NCI-H345 treated with DMSO at 0.1 percent for 48 hours (cell line): Measurements from ENCODE around the gene CCDC183.
A peak's percentile ranks its signal among the peaks of the same experiment; 100 is the strongest.

Experiments used
- DNase-seq: peaks from one replicate; lab custom pipeline; 2025; ENCODE audit not compliant: unreplicated experiment; lab: John Stamatoyannopoulos, UW

Gene CCDC183

GRCh38 chr9:136847826-136848392 is 51.8 kb downstream of the CCDC183 start:
- DNase-seq, result peak; percentile 50

DNA sequence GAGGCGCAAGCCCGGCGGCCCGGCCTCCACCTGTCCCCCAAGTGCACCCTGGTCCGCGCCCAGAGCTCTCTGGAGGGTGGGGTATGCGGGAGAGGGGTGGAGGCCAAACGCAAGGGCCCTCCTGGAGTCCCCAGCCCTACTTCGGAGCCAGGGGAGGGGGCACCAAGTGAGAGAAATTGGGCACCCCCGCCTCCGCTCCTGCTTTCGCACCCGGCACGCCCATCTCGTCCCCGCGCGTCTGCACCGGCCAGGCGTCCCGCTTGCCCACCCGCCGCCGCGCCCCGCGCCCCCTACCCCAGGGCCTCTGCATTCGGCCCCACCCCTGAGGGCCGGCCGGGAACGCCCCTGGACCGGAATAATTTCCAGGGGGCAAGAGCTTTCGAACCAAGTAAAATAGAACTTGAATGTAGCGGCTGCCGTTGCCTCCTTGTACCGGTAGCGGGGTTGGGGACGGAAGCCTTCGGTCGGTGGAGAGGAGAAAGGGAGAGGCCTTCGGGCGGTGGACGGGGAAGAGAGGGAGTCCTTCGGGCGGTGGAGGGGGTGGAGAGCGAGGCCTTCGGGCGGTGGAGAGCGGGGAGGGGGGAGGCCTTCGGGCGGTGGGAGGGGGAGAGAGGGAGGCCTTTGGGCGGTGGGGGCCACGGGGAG is 52.4 kb downstream of the CCDC183 start:
- peak; percentile 65 for DNase-seq

GRCh38 chr9:136849038-136849959 is 53.2 kb downstream of the CCDC183 start, which contains the start of gene PHPT1:
PHPT1 (plus strand) TSS chr9:136849409; CDS start chr9:136849431, 22 bp downstream.
- DNase-seq, result peak; percentile 97

DNA sequence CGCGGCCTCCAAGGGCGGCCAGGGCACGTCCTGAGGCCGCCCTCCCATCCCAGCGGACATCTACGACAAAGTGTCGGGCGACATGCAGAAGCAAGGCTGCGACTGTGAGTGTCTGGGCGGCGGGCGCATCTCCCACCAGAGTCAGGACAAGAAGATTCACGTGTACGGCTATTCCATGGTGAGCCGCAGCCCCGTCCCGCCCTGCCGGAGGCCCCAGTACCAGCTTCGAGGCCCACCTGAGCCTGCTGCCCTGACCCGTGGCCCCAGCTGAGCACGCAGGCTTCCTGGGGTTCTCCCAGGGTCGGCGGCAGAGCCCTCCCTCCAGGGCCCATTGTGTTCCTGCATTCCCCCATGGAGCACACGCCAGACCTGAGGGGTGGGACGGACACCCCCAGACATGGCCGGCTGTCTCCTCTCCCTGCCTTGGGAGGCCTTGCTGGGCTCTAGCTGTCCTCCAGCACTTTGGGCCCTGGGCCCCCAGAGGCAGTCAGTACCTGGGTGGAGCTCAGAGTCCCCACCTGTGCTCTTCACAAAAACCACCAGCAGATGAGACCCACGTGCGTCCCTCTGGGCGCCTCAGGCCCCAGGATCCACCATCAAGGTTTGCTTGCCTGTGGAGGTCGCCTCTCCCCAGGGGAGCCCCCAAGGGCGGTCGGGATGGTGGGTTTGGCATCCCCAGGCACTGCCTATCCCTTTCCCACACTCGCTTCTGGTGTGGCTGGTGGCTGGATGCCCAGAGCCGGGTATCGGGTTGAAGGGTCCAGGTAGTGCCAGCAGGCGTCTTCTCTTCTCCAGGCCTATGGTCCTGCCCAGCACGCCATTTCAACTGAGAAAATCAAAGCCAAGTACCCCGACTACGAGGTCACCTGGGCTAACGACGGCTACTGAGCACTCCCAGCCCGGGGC is 54.1 kb downstream of the CCDC183 start:
- DNase-seq, result no peak

DNA sequence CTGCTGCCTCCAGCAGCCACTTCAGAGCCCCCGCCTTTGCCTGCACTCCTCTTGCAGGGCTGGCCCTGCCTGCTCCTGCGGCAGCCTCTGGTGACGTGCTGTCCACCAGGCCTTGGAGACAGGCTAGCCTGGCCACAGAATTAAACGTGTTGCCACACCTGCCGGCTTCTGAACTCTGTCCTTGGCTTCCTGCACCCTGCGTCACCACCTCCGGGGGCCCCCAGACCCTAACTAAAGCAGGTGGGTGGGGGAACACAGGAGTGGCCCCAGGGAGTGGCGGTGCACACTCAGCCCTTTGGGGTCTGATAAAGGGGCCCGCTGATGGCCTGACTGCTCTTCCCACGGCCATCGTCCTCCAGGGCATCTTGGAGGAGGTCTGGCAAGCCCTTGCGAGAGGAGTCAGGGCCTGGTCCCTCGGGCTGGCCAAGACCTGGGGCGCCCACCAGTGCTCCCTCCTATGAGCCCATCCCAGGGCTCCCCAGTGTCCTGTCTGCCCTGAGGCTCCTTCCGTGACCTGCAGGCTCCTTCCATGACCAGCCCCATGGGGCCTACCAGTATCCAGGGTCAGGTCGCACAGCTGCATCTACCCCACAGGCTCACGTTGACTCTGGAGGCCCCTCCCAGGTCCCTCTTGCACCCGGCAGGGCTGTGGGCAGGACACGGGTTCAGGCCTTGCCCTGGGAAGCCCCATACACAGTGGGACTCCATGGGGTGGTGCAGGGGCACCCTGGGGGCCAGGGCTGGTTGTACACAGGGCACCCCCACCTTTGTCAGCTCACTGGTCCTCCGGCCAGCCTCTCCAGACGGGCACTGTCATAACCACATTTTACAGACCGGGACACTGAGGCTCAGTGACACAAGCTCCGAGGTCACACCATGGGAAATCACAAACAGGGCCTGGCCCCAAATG is 55.0 kb downstream of the CCDC183 start:
- DNase-seq, result no peak

GRCh38 chr9:136851941-136852663 is 56.0 kb downstream of the CCDC183 start, which contains the start of gene MAMDC4:
MAMDC4 (plus strand) TSS chr9:136852346; CDS start chr9:136852417, 71 bp downstream.
- no peak for DNase-seq

DNA sequence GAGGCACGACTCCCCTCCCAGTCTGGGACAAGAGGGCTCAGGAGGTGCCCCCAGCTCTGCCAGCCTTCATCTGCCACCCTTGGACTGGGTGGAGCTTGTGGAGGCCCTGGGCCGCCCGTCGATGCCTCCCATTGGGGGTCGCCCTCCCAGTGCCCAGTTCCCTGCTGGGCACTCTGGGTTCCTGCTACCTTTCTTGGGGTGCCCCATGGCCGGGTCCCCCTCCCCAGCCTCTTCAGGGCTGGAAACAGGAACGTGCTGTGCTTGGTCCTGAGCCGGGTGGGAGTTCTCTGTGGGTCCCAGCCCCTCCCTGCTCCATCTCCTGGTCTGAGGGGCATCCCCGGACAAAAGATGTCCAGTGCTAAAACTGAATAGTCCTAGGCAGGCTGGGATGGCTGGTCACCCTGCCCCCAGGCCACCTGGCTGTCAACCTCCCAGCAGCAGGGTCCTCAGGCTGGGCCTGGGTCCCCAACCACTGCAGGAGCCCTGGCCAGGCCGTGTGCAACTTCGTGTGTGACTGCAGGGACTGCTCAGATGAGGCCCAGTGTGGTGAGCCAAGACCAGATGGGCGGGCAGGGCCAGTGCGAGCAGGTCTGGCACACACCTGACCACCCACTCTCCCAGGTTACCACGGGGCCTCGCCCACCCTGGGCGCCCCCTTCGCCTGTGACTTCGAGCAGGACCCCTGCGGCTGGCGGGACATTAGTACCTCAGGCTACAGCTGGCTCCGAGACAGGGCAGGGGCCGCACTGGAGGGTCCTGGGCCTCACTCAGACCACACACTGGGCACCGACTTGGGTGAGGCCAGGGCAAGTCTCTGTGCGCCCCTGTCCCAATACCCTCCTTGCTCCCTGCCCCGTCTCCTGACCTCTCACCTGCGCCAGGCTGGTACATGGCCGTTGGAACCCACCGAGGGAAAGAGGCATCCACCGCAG is 56.8 kb downstream of the CCDC183 start:
- DNase-seq, result no peak

DNA sequence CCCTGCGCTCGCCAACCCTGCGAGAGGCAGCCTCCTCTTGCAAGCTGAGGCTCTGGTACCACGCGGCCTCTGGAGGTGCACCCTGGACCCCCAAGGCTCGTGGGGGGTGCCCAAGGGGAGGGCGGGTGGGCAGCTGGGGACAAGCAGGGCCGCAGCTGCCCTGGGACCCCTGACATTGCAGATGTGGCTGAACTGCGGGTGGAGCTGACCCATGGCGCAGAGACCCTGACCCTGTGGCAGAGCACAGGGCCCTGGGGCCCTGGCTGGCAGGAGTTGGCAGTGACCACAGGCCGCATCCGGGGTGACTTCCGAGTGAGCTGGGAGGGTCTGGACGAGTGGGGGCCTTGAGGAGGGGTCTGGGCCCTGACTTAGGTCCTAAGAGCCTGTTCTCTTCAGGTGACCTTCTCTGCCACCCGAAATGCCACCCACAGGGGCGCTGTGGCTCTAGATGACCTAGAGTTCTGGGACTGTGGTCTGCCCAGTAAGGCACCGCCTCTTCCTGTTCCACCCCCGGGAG is 57.5 kb downstream of the CCDC183 start:
- no peak for DNase-seq

DNA sequence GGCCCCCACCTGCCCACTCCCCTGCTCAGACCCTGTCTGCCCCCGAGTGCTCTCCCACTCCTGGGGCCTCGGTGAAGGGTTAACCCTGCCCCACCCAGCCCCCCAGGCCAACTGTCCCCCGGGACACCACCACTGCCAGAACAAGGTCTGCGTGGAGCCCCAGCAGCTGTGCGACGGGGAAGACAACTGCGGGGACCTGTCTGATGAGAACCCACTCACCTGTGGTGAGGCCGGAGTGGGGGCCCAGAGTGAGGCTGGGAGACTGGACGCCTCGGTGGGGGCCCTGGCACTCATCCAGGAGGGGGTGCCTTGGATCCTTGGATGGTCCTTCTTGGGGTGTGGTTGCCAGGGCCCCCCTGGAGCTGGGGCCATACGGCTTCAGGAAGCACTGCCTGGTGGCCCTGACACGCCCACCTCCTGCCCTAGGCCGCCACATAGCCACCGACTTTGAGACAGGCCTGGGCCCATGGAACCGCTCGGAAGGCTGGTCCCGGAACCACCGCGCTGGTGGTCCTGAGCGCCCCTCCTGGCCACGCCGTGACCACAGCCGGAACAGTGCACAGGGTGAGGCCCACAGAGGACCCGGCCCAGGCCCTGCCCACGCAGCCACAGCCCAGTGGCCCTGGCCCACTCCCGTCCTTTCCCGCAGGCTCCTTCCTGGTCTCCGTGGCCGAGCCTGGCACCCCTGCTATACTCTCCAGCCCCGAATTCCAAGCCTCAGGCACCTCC is 58.1 kb downstream of the CCDC183 start:
- DNase-seq, result no peak

DNA sequence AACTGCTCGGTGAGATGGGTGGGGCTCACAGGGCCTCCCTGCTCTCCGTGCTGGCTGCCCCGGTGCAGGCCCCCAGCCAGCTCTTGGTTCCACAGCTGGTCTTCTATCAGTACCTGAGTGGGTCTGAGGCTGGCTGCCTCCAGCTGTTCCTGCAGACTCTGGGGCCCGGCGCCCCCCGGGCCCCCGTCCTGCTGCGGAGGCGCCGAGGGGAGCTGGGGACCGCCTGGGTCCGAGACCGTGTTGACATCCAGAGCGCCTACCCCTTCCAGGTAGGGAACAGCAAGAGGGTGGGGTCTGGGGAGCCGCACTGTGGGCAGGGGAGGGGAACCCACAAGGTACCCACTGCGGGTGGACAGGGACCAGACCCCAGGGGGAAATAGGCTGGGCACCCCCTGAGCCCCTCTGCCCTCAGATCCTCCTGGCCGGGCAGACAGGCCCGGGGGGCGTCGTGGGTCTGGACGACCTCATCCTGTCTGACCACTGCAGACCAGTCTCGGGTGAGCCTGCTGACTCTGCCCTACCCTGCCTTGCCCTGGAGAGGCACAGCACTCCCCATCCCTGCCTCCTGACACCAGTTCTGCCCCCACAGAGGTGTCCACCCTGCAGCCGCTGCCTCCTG is 58.8 kb downstream of the CCDC183 start:
- no peak for DNase-seq

- DNase-seq, result no peak
These were observed 59.4 kb downstream of the CCDC183 start for GRCh38 chr9:136855461-136856078.

- DNase-seq, result no peak
These were observed 59.9 kb downstream of the CCDC183 start for GRCh38 chr9:136856079-136856476.

DNA sequence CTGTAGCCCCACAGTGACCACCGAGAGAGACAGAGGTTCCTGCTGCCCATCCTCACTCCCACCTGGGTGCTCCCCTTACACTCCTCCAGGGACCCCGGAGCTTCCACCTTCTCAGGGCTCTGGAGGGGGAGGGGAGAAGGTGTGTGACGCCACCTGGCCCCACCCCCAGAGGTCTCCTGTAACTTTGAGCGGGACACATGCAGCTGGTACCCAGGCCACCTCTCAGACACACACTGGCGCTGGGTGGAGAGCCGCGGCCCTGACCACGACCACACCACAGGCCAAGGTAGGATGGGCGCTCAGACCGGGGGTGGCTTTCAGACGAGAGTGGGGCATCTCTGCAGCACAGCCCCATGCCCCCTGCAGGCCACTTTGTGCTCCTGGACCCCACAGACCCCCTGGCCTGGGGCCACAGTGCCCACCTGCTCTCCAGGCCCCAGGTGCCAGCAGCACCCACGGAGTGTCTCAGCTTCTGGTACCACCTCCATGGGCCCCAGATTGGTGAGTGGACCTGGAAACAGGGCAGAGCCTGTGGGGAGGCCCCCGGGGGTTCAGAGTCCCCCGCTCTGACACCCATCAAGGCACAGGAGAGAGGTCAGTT is 60.5 kb downstream of the CCDC183 start:
- DNase-seq, result no peak

DNA sequence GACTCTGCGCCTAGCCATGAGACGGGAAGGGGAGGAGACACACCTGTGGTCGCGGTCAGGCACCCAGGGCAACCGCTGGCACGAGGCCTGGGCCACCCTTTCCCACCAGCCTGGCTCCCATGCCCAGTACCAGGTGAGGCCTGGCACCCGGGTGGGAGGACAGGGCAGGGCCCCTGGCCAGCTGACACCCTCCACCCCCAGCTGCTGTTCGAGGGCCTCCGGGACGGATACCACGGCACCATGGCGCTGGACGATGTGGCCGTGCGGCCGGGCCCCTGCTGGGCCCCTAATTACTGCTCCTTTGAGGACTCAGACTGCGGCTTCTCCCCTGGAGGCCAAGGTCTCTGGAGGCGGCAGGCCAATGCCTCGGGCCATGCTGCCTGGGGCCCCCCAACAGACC is 61.0 kb downstream of the CCDC183 start:
- DNase-seq, result no peak
